C4-2B (cell line): ENCODE data around the gene SLC9A7.

Experiments
- CTCF ChIP-seq: fragments of 450-650 bp; conservative IDR thresholded peaks from 2 replicates; pipeline ENCODE4 v1.5.1; 2017; ENCODE audit warnings: mild to moderate bottlenecking
- ZFX ChIP-seq: fragments of 450-650 bp; IDR thresholded peaks from 2 replicates; pipeline ENCODE4 v1.6.1; 2017

GRCh38 chrX:46569621-46570020 is 189.3 kb downstream of the SLC9A7 start:
- TF ChIP-seq CTCF (no peak), ZFX (no peak)
